LNCAP (cell line): ENCODE measurements around the gene HLA-DQB2.

ENCODE experiments used
- TF ChIP-seq, protein P1 (sequence below): fragments of 450-650 bp; IDR thresholded peaks from 2 replicates; pipeline ENCODE4 v1.5.1; 2017; ENCODE audit warnings: mild to moderate bottlenecking

HLA-DQB2 gene

GRCh38 chr6:32741031-32741960 is 22.0 kb downstream of the HLA-DQB2 start, which contains the start of gene HLA-DQA2:
HLA-DQA2 (plus strand) TSS chr6:32741391; CDS start chr6:32741444, 53 bp downstream.
- TF ChIP-seq, protein P1, sequence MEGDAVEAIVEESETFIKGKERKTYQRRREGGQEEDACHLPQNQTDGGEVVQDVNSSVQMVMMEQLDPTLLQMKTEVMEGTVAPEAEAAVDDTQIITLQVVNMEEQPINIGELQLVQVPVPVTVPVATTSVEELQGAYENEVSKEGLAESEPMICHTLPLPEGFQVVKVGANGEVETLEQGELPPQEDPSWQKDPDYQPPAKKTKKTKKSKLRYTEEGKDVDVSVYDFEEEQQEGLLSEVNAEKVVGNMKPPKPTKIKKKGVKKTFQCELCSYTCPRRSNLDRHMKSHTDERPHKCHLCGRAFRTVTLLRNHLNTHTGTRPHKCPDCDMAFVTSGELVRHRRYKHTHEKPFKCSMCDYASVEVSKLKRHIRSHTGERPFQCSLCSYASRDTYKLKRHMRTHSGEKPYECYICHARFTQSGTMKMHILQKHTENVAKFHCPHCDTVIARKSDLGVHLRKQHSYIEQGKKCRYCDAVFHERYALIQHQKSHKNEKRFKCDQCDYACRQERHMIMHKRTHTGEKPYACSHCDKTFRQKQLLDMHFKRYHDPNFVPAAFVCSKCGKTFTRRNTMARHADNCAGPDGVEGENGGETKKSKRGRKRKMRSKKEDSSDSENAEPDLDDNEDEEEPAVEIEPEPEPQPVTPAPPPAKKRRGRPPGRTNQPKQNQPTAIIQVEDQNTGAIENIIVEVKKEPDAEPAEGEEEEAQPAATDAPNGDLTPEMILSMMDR: no peak

DNA sequence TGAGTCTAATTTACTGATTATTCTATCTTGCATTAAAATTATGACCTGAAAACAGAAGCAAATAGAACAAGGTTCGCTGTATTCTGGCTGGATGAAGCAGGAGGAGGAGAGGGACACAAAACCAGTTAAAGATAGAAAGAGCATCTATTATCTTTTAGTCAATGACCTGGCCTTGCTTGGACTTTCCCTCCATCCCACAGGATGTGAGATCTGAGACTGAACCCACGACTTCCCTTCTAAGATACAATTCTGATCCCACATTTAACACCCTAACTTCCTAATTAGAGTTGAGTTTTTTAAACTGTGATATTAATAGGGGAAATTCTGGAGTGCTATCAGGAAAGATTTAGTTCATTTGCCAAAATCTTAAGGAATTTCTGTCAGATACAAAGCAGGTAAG is 25.2 kb downstream of the HLA-DQB2 start:
- TF ChIP-seq, protein P1: no peak

- TF ChIP-seq, protein P1: no peak
These were observed 44.5 kb downstream of the HLA-DQB2 start for GRCh38 chr6:32718879-32719278.

GRCh38 chr6:32716396-32716795 is 46.9 kb downstream of the HLA-DQB2 start:
- TF ChIP-seq, protein P1: no peak

DNA sequence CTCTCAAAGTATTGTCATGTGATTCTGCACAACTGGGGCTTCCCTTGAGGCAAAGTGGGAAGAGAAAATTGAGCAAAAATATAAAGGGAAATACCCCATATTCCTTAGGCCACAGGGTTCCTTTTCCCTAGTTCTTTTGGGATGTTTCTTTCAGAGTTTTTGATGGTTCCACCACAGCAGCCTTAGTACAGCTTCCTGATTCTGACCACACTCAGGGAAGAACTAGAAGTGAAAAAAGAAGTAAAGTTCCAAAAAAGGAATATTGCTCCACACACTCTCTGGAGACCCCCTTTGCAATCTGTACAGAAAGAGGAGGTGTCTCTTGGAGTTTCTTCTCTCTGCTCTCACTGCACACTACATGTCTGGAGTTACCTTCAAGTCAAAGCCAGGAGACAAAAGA is 50.1 kb downstream of the HLA-DQB2 start:
- TF ChIP-seq, protein P1: no peak

- TF ChIP-seq, protein P1: no peak
These were observed 53.7 kb downstream of the HLA-DQB2 start for GRCh38 chr6:32709625-32710024.
